GF-D8 (cell line): ENCODE measurements around the gene PIK3CD.
"Not testable (repeated sequence)": the region's sequence is repeated elsewhere in the genome, so short reads cannot be mapped to it uniquely, and the experiment has no call there.

Source experiments
- DNase-seq: peaks from one replicate; lab custom pipeline; 2025; lab: John Stamatoyannopoulos, UW

The PIK3CD gene

DNA sequence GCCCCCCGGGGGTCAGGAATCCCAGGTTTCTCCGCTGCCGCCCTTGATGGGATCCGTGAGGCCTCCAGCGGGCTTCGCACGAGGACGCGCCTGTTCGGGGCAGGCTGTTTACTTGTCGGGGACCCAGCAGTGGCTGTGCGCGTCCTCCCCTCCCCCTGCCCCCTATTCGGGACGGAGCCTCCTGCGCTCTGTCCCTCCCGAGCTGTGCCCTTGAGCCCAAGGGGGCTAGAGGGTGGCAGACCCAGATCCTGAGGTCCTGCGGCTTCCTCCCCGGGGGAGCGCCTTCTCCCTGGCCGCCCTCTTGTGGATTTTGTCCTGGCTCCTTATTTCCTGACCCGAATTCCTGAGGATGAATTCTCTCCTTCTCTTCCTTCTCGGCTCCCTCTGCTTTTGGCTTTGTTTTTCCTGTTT, 38.4 kb downstream of the PIK3CD start:
- DNase-seq = no peak

DNA sequence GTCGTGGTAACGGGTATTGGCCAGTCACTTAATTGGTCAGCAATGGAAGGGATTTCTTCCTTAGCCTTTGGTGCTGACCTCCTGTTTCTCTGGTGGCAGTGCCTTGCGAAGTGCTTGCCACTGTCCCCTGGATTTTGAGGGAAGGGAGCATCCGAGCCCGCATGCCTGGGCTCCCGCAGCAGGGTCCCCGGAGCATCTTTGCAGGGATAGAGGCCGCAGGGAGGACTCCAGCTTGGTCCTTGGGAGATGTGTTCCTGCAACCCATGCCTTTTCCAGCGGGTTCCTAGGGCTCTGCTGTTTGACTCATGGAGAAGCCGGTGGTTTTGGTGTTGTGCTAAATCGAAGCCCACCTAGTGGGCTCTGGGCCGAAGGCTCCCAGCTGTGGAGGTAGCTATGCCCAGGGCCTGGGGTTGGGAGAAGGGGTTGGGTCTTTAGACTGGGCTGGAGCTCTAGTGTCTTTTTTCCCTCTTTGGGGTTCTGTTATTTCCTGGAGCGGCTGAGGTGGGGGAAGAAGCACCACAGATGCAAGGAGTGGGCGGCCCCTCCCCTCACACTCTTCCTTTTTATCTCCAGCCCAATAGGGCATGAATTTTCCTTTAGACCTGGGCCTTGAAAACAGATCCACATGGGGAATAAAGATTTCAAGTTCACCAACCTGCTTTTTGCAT, 39.0 kb downstream of the PIK3CD start:
- no peak for DNase-seq

DNA sequence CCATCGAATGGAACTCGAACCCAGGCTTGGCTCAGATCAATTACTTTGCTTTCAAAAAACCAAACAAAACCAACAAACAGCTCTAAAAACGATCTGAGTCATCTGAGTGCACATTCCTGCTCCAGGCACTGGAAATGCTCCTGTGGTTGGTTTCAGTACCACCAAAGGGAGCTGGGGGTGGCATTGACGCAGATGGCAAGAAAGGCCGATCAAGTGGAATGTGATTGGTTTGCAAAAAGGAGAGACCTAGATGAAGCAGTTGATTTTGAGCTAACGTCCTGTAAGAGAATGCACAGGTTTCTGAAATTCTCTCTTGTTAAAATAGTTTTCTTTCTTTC, 39.5 kb downstream of the PIK3CD start:
- no peak for DNase-seq

DNA sequence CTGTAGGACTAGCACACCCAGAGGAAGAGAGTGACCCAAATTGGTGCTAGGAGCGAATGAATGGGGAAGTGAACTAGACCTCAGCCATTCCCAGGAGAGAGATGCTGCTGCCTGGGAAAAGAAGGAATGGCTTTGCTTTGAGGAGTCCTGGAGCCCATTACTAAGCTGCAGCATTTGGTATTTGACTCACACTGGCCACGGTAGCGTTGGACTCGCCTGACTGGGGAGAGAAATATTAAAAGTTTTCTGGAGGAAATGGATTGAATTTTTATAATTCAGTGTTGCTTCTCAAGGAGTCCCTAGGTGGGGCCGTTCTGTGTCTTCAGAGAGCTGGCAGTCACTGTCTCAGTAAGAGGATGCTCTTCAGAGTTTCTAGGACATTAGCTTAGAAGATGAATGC, 40.2 kb downstream of the PIK3CD start:
- no peak for DNase-seq

DNA sequence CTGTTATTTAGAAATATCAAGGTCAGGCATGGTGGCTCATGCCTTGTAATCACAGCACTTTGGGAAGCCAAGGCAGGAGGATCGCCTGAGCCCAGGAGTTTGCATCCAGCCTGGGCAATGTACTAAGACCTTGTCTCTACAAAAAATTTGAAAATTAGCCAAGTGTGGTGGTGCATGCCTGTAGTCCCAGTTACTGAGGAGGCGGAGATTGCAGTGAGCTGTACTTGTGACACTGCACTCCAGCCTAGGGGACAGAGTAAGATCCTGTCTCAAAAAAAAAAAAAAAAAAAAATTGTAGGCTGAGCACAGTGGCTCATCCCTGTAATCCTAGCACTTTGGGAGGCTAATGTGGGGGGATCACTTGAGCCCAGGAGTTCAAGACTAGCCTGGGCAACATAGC, 45.3 kb downstream of the PIK3CD start:
- no peak for DNase-seq

DNA sequence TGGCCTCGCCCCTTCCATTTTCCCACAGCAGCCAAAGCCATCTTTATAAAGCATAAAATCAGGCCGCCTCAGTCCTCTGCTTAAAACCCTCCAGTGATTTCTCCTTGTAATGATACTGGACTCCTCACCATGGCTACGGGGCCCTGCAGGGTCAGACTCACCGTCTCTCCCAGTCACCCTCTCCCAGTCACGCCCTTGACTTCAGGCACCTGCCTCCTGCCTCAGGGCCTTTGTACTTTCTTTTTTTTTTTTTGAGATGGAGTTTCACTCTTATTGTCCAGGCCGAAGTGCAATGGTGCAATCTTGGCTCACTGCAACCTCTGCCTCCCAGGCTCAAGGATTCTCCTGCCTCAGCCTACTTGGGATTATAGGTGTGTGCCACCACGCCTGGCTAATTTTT, 47.8 kb downstream of the PIK3CD start:
- DNase-seq = no peak

DNA sequence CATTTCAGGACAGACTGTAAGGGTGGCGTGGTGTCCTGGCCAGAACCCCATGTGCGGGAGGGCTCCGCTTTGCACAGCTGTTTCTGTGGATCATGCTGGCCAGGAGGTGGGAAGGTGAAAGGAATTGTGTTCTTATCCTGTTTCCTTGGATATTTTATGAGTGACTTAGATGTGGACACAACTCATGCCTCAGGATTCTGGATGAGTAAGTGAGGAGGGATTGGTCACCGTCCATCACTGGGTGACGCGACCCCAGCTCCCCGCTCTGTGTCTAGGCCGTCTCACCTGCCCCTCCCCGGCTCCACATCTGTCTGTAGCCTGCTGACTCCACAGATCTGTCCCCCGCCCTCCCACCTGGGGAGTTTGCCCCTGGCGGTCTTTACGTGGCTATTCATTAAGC, 48.8 kb downstream of the PIK3CD start:
- no peak for DNase-seq

DNA sequence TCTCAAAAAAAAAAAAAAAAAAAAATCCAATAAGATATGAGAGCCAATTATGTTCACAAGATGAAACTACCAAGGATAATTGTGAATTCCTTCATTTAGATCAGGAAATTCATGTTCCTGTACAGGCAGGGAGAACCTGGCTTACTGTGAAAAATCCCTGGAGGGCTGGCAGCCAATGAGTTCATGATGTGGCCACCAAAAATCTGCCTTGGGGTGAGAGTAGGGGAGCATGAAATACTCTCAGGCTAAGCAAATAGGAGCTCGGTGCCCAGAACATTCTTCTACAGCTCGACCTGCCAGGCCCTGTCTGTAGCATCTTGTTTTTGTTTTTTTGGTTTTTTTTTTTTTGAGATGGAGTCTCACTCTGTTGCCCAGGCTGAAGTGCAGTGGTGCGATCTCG, 50.1 kb downstream of the PIK3CD start:
- no peak for DNase-seq

DNA sequence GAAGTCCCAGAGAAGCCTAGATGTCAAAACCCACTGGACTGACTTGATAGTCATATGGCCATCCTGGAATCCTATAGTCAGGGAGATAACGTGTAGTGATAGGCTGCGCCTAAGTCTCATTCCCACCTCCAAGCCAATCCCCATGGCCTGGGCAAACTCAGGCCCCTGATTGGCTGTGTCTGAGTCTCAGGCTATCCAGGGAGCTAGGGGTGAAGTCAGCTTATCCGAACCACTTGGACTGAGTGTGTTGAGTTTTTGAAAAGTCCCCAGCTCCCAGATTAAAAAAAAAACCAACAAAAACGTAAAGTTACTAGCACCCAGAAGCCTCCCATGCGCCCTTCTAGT, 51.6 kb downstream of the PIK3CD start:
- DNase-seq = no peak

DNA sequence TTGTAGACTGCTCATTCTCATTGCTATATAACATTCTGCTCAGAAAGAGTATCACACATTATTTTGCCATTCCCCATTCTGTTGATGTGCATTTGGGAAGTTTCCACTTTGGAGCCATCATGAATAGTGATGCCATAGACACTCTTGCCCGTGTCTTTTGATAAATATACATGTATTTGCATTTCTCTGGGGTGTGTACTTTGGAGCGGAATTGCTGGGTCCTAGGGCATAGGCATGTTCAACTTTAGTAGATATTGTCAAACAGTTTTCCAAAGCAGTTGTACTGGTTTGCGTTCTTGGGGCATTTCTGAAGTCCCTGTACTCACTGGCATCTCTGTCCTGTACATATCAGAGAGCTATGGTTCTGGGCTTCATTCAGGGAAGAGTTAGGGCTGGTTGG, 52.1 kb downstream of the PIK3CD start:
- DNase-seq = no peak

DNA sequence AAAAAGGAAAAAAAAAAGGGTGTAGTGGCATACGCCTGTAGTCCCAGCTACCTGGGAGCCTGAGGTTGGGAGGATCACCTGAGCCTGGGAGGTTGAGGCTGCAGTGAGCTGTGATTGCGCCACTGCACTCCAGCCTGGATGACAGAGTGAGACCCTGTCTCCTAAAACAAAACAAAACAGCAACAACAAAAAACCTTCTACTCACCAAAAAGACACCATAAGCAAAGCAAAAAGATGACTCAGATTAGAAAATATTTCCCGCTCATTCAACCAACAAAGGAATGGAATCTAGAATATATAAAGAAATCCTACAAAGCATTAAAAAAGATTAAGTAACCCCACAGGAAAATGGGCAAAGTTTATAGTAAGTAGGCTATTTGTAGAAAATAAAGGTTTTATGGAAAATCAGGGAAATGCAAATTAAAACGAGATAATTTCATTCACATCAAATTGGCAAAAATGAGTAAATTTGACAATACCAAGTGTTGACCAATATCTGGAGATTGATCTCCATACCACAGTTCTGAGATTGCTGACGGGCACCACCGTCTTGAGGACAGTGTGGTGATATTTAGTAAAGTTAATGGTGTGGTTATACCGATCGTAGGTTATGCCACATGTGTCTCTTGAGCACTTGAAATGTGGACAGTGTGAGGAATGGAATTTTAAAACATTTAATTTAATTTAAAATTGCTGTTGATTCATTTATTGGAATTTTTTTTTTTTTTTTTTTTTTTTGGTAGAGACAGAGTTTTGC, 54.0 kb downstream of the PIK3CD start:
- no peak for DNase-seq

DNA sequence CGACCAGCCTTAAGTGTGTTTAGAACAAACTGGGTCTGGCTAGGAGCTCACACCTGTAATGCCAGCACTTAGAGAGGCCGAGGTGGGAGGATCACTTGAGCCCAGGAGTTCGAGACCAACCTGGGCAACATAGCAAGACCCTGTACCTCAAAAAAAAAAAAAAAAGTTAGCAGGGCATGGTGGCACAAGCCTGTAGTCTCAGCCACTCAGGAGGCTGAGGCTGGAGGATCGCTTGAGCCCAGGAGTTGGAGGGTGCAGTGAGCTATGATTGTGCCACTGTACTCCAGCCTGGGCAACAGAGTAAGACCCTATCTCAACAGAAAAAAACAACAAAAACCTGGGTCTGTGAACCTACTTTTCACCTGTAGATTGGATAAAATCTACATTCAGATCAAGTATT, 54.6 kb downstream of the PIK3CD start:
- no peak for DNase-seq

DNA sequence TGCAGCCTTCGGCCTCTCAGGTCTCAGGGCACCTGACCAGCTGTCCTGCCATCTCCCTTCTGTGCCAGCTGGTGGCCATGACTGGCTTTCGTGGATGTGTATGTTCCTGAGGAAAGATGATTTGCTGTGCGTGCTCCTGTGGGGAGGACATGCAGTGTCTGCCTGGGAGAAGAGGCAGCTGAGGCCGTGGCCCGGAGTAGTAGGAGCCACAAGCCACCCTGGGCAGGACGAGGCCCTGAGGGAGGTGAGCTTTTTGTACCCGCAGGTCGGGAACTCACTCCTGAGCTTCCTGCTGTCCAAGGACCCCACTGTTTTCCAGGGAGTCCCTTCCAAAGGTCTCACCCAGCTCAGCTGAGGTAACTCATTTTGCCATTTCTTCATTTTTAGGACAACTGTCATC, 58.5 kb downstream of the PIK3CD start:
- DNase-seq = no peak

DNA sequence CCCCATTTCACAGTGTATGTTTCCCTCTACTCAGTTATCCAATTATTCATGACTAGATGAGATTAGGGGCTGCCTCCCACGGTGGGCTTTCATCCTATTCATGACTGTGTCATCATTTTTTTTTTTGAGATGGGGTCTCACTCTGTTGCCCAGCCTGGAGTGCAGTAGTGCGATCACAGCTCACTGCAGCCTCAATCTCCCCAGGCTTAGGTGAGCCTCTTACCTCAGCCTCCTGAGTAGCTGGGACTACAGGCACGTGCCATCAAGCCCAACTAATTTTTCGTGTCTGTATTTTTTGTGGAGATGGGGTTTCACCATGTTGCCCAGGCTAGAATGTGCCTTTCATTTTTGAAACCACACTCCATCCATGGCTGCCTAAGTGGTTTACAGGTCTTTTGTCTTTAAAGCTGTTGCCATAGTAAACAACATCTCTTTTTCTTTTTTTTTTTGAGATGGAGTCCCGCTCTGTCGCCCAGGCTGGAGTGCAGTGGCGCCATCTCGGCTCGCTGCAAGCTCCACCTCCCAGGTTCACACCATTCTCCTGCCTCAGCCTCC, 60.0 kb downstream of the PIK3CD start:
- no peak for DNase-seq

DNA sequence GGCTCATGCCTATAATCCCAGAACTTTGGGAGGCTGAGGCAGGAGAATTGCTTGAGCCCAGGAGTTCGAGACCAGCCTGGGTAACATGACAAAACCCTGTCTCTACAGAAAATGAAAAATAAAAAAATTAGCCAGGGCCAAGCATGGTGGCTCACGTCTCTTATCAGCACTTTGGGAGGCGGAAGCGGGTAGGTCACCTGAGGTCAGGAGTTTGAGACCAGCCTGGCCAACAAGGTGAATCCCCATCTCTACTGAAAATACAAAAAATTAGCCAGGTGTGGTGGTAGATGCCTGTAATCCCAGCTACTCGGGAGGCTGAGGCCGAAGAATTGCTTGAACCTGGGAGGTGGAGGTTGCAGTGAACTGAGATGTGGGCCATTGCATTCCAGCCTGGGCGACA, 61.2 kb downstream of the PIK3CD start:
- DNase-seq = not testable (repeated sequence)

DNA sequence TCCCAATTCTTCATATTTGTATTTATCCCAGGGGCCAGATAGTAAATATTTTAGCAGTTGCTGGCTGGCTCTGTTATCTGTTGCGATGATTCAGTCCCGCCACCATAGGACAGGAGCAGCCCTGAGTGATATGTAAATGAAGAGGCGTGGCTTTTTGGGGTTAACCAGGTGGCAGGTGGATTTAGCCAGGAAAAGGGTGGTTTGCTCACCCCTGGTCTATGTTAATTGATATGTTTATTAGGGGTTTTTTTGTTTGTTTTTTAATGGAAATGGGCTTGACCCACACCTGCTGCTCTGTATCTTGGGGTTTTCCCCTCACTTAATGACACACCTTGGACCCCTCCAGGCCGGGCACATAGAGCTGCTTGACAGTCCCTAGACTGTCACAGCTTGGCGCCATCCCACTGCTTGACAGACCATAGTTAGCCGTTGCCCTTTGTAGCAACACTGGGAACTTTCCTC, 62.8 kb downstream of the PIK3CD start:
- DNase-seq = no peak

DNA sequence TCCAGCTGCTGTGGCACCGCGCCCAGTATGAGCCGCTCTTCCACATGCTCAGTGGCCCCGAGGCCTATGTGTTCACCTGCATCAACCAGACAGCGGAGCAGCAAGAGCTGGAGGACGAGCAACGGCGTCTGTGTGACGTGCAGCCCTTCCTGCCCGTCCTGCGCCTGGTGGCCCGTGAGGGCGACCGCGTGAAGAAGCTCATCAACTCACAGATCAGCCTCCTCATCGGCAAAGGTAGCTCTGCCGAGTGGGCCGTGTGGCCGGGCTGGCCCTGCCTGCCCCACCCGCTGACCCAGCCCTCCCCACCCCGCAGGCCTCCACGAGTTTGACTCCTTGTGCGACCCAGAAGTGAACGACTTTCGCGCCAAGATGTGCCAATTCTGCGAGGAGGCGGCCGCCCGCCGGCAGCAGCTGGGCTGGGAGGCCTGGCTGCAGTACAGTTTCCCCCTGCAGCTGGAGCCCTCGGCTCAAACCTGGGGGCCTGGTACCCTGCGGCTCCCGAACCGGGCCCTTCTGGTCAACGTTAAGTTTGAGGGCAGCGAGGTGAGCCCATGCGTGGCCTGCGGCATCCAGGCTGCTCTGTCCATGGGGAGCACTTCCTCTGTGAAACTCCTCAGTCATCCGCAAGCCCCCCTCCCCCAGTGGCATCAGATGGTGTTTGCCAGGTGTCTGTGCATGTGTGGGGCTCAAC, 64.2 kb downstream of the PIK3CD start:
- no peak for DNase-seq

DNA sequence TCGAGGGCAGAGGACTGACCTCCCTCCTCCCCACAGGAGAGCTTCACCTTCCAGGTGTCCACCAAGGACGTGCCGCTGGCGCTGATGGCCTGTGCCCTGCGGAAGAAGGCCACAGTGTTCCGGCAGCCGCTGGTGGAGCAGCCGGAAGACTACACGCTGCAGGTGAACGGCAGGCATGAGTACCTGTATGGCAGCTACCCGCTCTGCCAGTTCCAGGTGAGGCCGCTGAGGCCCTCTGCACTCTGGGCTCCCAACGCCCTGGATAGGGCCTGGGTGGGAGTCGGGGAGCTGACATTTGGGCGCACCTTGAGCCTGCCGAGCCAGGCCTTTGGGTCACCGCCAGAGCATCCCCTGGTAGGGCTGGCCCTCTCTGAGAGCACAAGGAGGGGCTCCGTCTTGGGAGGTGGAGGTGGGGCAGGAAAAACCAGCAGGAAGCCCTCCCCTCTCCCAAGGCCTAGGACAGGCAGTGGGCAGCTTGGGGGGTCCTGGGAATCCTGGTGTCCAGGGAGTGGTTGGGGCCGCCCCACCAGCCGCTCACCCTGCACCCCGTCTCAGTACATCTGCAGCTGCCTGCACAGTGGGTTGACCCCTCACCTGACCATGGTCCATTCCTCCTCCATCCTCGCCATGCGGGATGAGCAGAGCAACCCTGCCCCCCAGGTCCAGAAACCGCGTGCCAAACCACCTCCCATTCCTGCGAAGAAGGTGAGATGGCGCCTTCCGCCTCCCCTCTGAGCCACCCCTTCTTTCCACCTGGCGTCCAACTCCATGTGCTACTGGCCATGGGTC, 65.1 kb downstream of the PIK3CD start:
- no peak for DNase-seq

DNA sequence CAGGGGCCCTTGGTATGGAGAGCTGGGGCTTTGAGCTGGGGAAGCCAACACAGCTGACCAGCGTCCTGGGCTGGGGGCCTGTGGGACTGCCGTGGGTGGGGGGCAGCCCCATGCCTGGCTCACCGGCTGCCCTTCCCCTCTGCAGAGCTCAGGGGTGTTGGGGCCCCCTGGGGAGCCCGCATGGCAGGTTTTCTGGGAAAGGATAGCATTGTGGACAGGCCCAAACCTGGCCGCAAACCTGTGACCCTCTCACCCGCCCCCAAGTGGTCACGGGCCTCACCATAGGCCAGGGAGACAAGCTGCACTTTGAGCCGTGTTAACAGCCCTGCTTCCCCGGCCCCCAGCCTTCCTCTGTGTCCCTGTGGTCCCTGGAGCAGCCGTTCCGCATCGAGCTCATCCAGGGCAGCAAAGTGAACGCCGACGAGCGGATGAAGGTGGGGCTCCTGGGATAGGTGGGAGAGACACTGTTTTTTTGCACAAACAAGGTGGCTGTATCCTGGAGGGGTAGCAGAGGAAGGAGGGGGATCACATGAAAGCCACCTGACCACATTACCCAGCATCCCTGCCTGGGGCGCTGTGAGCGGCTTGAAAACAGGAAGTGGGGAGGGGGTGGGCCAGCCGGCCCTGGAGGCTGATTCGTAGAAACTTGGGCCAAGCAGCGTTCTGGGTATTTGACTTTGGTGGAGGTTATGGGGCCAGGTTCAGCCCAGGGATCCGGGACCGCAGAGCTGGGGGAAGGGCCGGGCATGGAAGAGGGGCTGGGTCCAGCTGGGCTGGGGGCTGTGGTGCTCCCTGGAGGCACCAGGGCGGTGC, 65.9 kb downstream of the PIK3CD start:
- peak; percentile 83 for DNase-seq

DNA sequence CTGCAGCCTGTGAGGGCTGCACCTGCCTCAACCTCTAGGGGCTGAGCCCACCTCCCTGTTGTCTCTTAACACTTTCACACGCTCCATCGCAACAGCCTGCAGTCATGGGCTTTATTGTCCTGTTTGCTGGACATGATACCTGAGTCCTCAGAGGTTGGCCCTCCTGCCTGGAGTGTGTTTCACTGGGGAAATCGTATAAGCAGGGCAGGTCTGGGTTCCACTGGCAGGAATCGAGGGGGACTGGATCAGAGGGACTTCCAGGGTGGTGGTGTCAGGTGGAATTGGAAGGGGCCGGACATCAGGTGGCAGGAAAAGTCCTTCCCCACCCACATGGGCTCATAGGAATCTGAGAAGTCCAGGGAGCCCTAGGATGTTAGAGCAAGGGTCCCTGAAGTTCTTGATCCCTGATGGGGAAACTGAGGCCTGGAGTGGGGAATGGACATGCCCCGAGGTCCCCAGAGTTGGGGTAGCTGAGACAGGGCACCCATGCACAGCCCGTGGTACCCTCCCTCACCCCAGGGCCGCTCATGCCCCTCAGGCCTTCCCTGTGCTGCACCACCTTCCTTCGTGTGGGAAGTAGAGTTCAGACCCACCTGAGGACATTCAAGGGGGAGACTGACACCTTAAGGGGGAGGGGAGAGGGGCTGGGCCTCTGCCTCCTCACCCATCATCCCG, 66.6 kb downstream of the PIK3CD start:
- no peak for DNase-seq
